Effector CD4-positive, alpha-beta T cell (primary cell): ENCODE data around the gene COLQ.
"Not testable (repeated sequence)": the region's sequence is repeated elsewhere in the genome, so short reads cannot be mapped to it uniquely, and the experiment has no call there.

ENCODE experiments used
- DNase-seq: peaks from one replicate; pipeline ENCODE4 v3.0.0-alpha.2; 2020
- total RNA-seq: gene quantifications from one replicate; lab custom pipeline; 2026; lab: John Stamatoyannopoulos, UW

Gene COLQ
- total RNA-seq, result 2.4 reads per million, percentile 7 among the genes with 10 or more reads in this experiment

GRCh38 chr3:15521573-15521965 is at the start of gene COLQ:
COLQ (minus strand) TSS chr3:15521706; CDS start chr3:15521625, 81 bp downstream.
- no peak for DNase-seq

DNA sequence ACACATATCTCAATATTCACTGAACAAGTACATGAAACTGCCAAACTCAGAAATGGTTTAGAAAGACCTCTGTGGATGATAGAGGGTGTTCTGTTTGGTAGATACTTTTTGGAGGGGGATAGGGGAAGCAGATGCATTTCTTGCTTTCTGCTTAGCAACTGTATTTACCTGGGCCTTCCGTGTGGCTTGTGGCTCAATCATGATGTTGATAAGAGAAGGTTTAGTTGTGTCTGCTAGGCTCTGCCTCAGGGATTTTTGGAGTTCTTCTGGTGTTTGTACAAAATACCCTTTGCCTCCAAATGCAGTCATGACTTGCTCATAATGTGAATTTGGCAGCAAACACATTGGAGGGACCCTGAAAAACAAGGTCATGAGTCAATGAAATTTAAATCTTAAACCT is 41.7 kb upstream of the COLQ start:
- DNase-seq, result no peak

- DNase-seq, result no peak
Measured at GRCh38 chr3:15562560-15562959, 41.1 kb upstream of the COLQ start.

DNA sequence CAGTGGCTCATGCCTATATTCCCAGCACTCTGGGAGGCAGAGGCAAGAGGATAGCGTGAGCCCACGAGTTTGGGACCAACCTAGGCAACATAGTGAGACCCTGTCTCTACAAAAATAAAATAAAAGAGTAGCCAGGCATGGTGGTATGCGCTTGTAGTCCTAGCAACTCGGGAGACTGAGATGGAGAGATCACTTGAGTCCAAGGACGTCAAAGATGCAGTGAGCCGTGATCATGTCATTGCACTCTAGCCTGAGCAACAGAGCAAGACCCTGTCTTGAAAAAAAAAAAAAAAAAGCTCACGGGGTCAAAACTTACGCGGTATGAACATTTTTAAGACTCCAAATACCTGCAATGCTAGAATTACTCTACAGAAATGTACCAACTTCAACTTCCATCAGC is 37.1 kb upstream of the COLQ start:
- DNase-seq, result no peak

GRCh38 chr3:15557511-15557946 is 36.0 kb upstream of the COLQ start:
- peak; percentile 42 for DNase-seq

DNA sequence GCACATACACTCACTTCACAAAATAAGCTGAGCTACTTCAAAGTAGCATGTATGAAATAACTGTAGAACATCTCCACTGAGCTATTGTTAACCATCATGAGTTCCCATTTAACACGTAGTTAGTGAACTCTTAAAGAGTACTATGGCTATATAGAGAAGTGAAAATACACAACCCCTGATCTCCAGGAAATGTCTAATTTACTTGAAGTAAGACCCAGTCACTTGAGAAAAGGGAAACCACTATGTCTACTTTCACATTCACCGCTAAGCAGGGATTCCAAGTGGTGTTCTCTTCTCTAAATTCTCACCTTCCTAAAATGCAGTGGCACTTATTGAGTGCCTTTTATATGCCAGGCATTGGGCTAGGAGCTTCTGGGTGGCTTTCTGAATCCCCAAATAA is 35.0 kb upstream of the COLQ start:
- no peak for DNase-seq

GRCh38 chr3:15553749-15554148 is 32.2 kb upstream of the COLQ start:
- DNase-seq, result no peak

GRCh38 chr3:15551902-15552301 is 30.4 kb upstream of the COLQ start:
- DNase-seq, result no peak

DNA sequence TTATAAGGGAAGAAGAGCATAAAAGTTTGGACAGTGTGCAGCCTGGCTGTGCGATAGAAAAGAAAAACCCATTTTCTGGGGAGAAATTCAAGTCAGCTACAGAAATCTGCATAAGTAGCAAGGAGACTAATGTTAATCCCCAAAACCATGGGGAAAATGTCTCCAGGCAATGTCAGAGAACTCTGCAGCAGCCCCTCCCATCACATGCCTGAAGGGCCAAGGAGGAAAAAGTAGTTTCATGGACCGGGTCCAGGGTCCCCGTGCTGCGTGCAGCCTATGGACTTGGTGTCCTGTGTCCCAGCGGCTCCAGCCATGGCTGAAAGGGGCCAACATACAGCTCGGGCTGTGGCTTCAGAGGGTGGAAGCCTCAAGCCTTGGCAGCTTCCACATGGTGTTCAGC is 28.3 kb upstream of the COLQ start:
- DNase-seq, result no peak

- no peak for DNase-seq
Measured at GRCh38 chr3:15542614-15543013, 21.1 kb upstream of the COLQ start.

- DNase-seq, result no peak
Measured at GRCh38 chr3:15541371-15541770, 19.9 kb upstream of the COLQ start.

DNA sequence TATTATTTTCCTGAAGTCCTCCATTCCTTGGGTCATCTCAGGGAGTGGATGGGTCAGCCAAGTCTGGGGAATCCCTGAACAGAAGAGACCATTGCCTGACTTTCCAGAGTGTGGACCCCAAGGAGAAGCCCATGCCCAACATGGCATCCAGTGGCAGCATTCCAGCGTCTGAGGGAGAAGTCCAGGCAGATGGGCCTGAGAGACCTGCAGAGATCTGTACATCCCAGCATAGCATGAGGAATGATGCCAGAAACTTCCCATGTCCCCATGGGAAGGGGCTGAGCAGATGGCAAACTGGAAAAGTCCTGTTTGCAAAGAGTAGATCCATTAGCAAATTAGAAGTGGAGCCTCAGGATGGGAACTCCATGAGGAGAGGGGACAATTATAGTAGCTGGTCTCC is 17.6 kb upstream of the COLQ start:
- no peak for DNase-seq

- no peak for DNase-seq
Measured at GRCh38 chr3:15538345-15538744, 16.8 kb upstream of the COLQ start.

- DNase-seq, result no peak
Measured at GRCh38 chr3:15536856-15537255, 15.3 kb upstream of the COLQ start.

DNA sequence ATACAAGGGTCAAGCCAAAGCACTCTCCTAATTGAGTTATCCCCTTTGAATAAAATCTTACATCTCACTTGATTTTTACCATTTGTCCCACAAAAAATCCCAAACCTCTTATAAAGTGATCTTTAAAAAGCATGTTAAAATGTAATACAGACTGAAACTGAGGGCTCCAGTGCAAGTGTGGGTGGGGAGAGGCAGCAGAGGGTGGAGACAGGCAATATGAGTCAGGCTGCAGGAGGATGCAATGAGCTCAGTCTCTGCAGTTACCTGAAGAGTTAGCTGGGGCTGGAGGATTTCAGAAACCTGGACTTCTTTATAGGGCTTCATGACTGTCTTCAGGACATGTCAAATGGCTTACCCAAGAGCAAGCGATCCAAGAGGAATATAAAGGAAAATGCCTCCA is 14.2 kb upstream of the COLQ start:
- no peak for DNase-seq

- DNase-seq, result not testable (repeated sequence)
Measured at GRCh38 chr3:15532614-15533013, 11.1 kb upstream of the COLQ start.

- DNase-seq, result no peak
Measured at GRCh38 chr3:15531346-15531745, 9.8 kb upstream of the COLQ start.

GRCh38 chr3:15528854-15529537 is 7.5 kb upstream of the COLQ start:
- no peak for DNase-seq

DNA sequence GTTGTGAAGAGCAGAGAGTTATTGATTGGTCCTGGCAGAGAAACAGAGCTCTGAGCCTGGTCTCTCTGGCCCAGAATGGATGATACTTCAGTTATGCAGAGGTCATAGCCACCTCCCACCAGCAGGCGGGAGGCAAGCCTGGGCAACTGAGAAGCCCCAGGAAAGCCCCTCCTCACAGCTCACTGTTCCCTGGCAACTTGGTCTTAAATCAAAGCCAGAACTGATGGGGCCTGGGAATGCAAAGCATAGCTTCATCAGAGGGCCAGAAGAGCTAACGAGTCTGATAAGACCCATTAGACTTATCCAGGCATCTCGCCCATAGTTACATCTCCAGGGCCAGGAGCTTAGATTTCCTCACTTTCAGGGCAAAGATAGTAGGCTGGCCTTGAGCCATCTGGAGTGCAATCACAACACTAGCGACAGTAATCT is 5.5 kb upstream of the COLQ start:
- DNase-seq, result no peak

GRCh38 chr3:15525790-15526189 is 4.3 kb upstream of the COLQ start:
- DNase-seq, result no peak

DNA sequence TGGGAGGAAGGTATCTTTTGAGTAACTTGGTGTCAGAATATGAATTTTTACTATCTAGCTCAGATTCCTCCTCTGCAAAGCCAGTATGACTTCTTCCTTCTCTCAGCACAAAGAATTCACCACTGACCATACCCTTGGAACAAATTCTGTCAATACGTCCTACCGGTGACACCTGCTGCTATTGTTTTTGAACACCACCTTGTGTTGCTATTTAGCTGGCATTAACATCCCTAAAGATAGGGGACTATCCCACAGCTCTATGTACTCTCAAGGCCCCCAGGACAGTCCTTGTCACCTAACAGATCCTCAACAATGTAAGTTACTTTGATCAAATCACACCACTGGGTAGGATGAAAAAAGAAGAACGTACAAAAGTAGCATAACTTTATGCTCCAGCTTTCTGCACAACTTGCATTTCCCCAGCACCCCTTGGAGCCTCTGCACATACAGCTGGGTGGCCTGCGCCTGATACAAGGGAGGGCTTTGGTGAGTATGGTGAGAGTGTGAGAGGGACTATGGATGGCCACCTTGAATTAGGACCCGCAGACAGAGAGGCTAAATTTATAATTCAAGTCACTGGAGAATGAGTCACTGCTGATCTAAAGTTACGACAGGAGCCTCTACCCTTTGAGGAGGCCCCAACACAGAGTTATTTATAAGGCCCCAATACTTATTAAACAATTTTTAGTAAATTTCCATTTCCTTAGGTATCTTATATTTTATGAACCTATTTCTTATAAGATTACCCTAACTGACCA is 2.3 kb upstream of the COLQ start:
- DNase-seq, result no peak

DNA sequence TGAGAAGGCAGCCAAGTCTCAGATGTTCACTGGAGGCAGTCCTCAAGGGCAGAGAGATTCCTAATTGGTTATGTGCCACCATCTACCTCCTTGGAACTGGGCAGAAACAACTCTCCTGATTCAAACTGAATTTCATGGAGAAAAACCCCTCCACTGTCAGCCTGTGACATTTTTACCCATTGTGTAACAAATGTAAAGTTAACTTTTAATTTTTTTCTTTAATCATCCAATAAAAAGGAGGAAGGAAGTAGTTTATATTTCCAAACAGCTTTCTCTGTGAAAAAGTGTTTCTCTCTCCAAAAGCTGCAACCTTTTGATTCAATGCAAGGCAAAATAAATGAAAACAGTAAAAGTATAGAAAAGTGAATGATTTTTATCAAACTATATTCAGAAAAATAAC is 510 bp upstream of the COLQ start:
- no peak for DNase-seq

DNA sequence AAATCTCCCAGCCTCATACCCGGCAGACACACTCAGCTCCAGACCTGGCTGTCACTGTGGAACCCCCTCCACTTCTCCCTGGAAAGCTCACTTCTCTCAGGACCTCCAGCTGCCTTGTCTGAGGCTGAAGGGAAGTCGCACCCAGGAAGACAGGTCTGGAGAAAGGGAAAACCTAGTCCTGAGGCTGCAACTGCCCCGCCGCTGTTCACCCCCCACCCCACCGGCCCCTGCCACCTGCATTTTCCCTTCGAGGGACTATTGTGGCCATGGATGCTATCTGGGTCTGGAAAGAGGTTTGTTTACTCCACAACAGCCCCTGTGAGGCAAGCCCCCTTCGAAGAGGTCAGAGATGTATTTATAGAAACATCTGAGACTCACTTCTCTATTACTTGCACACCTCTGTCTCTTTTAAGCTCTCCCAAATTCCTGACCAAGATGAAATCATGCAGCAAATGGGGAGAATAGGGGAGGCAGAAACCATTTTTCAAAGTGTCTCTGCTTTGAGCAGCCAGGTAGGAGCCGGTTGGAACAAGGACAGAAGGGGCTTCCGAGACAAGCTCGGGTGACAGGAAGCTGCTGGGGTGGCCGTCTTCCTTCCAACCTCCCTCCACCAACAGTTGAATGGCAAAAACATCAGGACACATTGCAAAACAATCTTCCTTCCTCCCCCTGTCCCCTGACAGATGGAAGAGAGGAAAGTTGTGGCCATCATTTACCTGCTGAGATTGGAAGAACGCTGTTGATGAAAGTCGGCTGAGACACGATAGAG is 518 bp downstream of the COLQ start:
- no peak for DNase-seq

DNA sequence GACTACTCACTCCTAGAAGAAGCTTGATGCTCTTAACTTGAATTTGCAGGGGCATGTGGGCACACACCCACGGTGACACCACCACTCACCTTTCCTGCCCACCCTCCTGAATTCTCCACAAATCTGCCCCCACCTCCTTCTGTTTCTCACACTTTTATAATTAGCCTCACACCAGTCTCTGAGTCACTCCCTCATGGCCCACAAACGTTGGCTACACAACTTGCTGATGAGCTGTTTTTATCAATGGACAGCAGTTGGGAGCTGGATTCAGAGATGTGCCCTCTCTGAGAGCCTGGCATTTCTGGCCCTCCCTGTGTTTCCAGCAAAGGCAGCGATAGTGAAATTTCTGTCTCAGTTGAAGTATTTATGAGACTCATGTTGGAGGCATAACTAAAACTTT is 1.3 kb downstream of the COLQ start:
- no peak for DNase-seq
